ENCODE measurements around the gene NUDT16L1. TPM values are rescaled to one million over a fixed set of nuclear protein-coding genes. Genes with fewer than 3 reads are reported as not detected.

NUDT16L1 gene
- total and polyA plus RNA-seq, 9 of the 15 experiments (the other 6 are each of a cell fraction or from before 2014, with no cell fraction given) = 1.4 to 37.6 (median 13.7) TPM

DNA sequence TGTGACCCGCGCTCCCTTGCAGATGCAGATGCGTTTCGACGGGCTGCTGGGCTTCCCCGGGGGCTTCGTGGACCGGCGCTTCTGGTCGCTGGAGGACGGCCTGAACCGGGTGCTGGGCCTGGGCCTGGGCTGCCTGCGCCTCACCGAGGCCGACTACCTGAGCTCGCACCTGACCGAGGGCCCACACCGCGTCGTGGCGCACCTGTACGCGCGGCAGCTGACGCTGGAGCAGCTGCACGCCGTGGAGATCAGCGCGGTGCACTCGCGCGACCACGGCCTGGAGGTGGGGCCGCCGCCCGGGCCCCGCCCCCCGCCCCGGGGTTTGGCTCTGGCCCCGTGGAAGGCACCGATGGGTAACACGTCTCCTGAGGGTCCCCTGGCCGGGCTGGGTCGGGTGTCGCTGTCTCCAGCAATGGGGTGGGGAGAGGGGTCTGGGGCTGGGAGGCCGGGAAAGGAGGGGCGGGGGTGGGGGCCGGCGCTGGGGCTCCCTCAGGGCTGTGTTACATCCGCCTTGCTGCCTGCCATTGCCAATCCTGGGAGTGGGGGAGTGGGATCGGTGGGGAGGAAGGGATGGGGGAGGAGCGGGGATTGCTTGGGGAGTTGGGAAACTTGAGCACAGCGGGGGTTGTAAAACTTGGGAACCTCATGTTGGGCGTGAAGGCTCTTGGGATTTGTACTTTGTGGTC lies 737 bp downstream of the NUDT16L1 start (continued):
- TF ChIP-seq, protein P1, sequence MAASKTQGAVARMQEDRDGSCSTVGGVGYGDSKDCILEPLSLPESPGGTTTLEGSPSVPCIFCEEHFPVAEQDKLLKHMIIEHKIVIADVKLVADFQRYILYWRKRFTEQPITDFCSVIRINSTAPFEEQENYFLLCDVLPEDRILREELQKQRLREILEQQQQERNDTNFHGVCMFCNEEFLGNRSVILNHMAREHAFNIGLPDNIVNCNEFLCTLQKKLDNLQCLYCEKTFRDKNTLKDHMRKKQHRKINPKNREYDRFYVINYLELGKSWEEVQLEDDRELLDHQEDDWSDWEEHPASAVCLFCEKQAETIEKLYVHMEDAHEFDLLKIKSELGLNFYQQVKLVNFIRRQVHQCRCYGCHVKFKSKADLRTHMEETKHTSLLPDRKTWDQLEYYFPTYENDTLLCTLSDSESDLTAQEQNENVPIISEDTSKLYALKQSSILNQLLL (CRISPR knock-in tag; IDR thresholded peaks at IDR 0.05; ENCODE audit: borderline replicate concordance) = no peak
- TF ChIP-seq KLF13 (tag; IDR thresholded peaks at IDR 0.05; ENCODE audit: borderline replicate concordance, low read depth) (no peak), XRCC5 (IDR thresholded peaks at IDR 0.05; ENCODE audit: low read depth, low read length) (no peak), HNRNPLL (IDR thresholded peaks at IDR 0.05; ENCODE audit: low read depth, low read length, poor library complexity, severe bottlenecking) (no peak), ZNF217 (CRISPR knock-in tag; IDR thresholded peaks at IDR 0.05) (no peak), ZSCAN32 (CRISPR knock-in tag; IDR thresholded peaks at IDR 0.05) (no peak), ZFX (CRISPR knock-in tag; IDR thresholded peaks at IDR 0.05) (peak; percentile 62), NBN (IDR thresholded peaks at IDR 0.05; ENCODE audit: low read depth) (no peak), DPF2 (IDR thresholded peaks at IDR 0.05) (no peak), BRCA1 (IDR thresholded peaks at IDR 0.05) (no peak), BRCA1 (CRISPR knock-in tag; IDR thresholded peaks at IDR 0.05) (no peak), HNRNPK (IDR thresholded peaks at IDR 0.05; ENCODE audit: low read depth, low read length, poor library complexity, severe bottlenecking) (peak; percentile 61), MCM7 (IDR thresholded peaks at IDR 0.05) (no peak), JUNB (CRISPR knock-in tag; conservative IDR thresholded peaks at IDR 0.05) (no peak), STAG1 (CRISPR knock-in tag; IDR thresholded peaks at IDR 0.05; ENCODE audit: borderline replicate concordance) (no peak), HMG20B (CRISPR knock-in tag; IDR thresholded peaks at IDR 0.05) (no peak), MCM2 (IDR thresholded peaks at IDR 0.05; ENCODE audit: low read depth) (no peak), POLR2H (tag; IDR thresholded peaks at IDR 0.05; ENCODE audit: low read depth) (no peak)
- TF ChIP-seq, protein P2, sequence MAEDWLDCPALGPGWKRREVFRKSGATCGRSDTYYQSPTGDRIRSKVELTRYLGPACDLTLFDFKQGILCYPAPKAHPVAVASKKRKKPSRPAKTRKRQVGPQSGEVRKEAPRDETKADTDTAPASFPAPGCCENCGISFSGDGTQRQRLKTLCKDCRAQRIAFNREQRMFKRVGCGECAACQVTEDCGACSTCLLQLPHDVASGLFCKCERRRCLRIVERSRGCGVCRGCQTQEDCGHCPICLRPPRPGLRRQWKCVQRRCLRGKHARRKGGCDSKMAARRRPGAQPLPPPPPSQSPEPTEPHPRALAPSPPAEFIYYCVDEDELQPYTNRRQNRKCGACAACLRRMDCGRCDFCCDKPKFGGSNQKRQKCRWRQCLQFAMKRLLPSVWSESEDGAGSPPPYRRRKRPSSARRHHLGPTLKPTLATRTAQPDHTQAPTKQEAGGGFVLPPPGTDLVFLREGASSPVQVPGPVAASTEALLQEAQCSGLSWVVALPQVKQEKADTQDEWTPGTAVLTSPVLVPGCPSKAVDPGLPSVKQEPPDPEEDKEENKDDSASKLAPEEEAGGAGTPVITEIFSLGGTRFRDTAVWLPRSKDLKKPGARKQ (CRISPR knock-in tag; IDR thresholded peaks at IDR 0.05) = no peak
- TF ChIP-seq, protein P3, sequence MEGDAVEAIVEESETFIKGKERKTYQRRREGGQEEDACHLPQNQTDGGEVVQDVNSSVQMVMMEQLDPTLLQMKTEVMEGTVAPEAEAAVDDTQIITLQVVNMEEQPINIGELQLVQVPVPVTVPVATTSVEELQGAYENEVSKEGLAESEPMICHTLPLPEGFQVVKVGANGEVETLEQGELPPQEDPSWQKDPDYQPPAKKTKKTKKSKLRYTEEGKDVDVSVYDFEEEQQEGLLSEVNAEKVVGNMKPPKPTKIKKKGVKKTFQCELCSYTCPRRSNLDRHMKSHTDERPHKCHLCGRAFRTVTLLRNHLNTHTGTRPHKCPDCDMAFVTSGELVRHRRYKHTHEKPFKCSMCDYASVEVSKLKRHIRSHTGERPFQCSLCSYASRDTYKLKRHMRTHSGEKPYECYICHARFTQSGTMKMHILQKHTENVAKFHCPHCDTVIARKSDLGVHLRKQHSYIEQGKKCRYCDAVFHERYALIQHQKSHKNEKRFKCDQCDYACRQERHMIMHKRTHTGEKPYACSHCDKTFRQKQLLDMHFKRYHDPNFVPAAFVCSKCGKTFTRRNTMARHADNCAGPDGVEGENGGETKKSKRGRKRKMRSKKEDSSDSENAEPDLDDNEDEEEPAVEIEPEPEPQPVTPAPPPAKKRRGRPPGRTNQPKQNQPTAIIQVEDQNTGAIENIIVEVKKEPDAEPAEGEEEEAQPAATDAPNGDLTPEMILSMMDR (IDR thresholded peaks at IDR 0.05 in 2 of 3, conservative IDR thresholded peaks at IDR 0.05 in 1 of 3; ENCODE audit: insufficient read depth in 2 of 3, low read depth in 1 of 3, low read length in 3 of 3) = no peak
- TF ChIP-seq, protein P4, sequence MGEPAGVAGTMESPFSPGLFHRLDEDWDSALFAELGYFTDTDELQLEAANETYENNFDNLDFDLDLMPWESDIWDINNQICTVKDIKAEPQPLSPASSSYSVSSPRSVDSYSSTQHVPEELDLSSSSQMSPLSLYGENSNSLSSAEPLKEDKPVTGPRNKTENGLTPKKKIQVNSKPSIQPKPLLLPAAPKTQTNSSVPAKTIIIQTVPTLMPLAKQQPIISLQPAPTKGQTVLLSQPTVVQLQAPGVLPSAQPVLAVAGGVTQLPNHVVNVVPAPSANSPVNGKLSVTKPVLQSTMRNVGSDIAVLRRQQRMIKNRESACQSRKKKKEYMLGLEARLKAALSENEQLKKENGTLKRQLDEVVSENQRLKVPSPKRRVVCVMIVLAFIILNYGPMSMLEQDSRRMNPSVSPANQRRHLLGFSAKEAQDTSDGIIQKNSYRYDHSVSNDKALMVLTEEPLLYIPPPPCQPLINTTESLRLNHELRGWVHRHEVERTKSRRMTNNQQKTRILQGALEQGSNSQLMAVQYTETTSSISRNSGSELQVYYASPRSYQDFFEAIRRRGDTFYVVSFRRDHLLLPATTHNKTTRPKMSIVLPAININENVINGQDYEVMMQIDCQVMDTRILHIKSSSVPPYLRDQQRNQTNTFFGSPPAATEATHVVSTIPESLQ (CRISPR knock-in tag; IDR thresholded peaks at IDR 0.05) = no peak
- TF ChIP-seq, protein P5, sequence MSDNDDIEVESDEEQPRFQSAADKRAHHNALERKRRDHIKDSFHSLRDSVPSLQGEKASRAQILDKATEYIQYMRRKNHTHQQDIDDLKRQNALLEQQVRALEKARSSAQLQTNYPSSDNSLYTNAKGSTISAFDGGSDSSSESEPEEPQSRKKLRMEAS (CRISPR knock-in tag; IDR thresholded peaks at IDR 0.05) = no peak; the same call in 1 of the 2 replicates
